Measurements from ENCODE around the gene GABRA4.

DNA sequence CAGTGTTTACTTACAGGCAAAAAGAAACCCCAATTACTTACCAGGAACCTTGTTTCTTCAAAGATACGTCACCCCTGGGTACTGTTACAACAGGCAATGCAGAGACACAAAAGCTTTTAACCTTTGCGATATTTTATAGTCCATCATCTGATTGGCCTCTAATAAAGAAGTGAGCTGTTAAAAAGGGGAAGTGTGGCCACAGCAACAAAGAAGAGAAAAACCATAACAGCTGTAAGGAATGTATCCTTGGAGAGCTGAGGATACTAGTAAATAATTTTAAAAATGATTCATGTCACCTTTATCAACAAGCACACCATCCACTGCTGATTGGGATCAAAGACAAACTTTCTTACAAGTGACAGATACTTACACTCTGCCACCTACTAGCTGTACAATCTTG is 14.1 kb downstream of the GABRA4 start:
- TF ChIP-seq, protein P1, sequence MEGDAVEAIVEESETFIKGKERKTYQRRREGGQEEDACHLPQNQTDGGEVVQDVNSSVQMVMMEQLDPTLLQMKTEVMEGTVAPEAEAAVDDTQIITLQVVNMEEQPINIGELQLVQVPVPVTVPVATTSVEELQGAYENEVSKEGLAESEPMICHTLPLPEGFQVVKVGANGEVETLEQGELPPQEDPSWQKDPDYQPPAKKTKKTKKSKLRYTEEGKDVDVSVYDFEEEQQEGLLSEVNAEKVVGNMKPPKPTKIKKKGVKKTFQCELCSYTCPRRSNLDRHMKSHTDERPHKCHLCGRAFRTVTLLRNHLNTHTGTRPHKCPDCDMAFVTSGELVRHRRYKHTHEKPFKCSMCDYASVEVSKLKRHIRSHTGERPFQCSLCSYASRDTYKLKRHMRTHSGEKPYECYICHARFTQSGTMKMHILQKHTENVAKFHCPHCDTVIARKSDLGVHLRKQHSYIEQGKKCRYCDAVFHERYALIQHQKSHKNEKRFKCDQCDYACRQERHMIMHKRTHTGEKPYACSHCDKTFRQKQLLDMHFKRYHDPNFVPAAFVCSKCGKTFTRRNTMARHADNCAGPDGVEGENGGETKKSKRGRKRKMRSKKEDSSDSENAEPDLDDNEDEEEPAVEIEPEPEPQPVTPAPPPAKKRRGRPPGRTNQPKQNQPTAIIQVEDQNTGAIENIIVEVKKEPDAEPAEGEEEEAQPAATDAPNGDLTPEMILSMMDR (IDR thresholded peaks at IDR 0.05), result no peak
- TF ChIP-seq EP300 (IDR thresholded peaks at IDR 0.05), result no peak
- no peak for TF ChIP-seq POLR2AphosphoS5 (IDR thresholded peaks at IDR 0.05)
- no peak for TF ChIP-seq POLR2A (IDR thresholded peaks at IDR 0.05)
